Thyroid gland (tissue), 4 donors: ENCODE results near the gene UBE2H.

Experiments used
- CTCF ChIP-seq, 6 experiments: fragments of 200-600 bp in 3 of 6; fragments of 450-650 bp in 3 of 6; sonication (generic) in 3 of 6; IDR thresholded peaks; one replicate each; pipeline ENCODE4 v1.5.1; 2016 to 2019; ENCODE audit warnings: antibody characterized with exemption in 6 of 6, mild to moderate bottlenecking in 2 of 6, inconsistent platforms in 1 of 6, moderate library complexity in 1 of 6
- POLR2A ChIP-seq, 2 donors: fragments of 450-650 bp; IDR thresholded peaks; one replicate each; pipeline ENCODE4 v1.6.1; 2017; ENCODE audit warnings: antibody characterized with exemption in 2 of 2, mild to moderate bottlenecking in 2 of 2, moderate library complexity in 1 of 2

- no peak for TF ChIP-seq CTCF (IDR thresholded peaks at IDR 0.05)
- no peak for TF ChIP-seq POLR2A (IDR thresholded peaks at IDR 0.05)
Measured at GRCh38 chr7:129906700-129907099, 46.1 kb downstream of the UBE2H start.
